22Rv1 (cell line): ENCODE results near the gene KRT14.

Experiments
- ZFX ChIP-seq: fragments of 450-650 bp; IDR thresholded peaks from 2 replicates; pipeline ENCODE4 v1.6.1; 2017; ENCODE audit warnings: antibody characterized with exemption, borderline replicate concordance
- TF ChIP-seq, protein P1 (sequence below): fragments of 450-650 bp; IDR thresholded peaks from 2 replicates; pipeline ENCODE4 v1.5.1; 2017; ENCODE audit warnings: mild to moderate bottlenecking

DNA sequence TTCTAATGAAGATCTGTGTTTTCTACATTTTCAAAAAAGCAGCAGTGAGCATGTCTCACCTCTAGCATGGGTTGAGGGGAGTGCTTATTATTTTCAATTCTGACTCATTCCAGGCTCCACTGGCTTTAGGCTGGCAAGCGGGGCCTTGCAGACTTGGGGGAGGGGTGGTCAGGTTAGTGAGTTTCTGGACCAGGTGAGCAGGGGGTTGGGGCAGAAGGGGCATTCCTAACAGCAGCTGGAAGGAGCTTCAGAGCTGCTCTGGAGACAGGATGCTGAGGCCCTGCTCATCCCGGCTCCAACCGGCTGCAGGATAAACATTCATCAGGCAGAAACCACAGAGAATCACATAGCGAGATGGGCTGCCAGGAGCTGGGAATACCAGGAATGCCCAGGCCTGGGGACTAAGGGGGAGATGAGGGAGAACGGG, 48.1 kb downstream of the KRT14 start:
- TF ChIP-seq, protein P1, sequence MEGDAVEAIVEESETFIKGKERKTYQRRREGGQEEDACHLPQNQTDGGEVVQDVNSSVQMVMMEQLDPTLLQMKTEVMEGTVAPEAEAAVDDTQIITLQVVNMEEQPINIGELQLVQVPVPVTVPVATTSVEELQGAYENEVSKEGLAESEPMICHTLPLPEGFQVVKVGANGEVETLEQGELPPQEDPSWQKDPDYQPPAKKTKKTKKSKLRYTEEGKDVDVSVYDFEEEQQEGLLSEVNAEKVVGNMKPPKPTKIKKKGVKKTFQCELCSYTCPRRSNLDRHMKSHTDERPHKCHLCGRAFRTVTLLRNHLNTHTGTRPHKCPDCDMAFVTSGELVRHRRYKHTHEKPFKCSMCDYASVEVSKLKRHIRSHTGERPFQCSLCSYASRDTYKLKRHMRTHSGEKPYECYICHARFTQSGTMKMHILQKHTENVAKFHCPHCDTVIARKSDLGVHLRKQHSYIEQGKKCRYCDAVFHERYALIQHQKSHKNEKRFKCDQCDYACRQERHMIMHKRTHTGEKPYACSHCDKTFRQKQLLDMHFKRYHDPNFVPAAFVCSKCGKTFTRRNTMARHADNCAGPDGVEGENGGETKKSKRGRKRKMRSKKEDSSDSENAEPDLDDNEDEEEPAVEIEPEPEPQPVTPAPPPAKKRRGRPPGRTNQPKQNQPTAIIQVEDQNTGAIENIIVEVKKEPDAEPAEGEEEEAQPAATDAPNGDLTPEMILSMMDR, result no peak
- TF ChIP-seq ZFX, result no peak
